Measurements from ENCODE around the gene ATM. TPM values are rescaled to one million over a fixed set of nuclear protein-coding genes. Genes with fewer than 3 reads are reported as not detected.

The ATM gene
- 29.9 and 37.0 TPM in 2 replicates for total RNA-seq (2014; rRNA removed; shearing (Covaris generic))

DNA sequence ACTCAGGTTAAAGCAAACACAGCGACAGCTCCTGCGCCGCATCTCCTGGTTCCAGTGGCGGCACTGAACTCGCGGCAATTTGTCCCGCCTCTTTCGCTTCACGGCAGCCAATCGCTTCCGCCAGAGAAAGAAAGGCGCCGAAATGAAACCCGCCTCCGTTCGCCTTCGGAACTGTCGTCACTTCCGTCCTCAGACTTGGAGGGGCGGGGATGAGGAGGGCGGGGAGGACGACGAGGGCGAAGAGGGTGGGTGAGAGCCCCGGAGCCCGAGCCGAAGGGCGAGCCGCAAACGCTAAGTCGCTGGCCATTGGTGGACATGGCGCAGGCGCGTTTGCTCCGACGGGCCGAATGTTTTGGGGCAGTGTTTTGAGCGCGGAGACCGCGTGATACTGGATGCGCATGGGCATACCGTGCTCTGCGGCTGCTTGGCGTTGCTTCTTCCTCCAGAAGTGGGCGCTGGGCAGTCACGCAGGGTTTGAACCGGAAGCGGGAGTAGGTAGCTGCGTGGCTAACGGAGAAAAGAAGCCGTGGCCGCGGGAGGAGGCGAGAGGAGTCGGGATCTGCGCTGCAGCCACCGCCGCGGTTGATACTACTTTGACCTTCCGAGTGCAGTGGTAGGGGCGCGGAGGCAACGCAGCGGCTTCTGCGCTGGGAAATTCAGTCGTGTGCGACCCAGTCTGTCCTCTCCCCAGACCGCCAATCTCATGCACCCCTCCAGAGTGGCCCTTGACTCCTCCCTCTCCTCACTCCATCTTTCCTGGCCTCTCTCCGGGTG lies at the start of gene ATM, which contains the start of gene NPAT:
Gene ATM, plus strand, starts transcription at position 494 of the 774 bp plus-strand sequence. CDS start 4,558 bp downstream, outside the sequence.
Gene NPAT, minus strand, starts transcription at position 65 of the 774 bp plus-strand sequence. CDS start 102 bp downstream, outside the sequence.
- peak; percentile 97 for DNase-seq
- H3K27ac ChIP-seq: peak within 1 kb of the TSS; percentile 80
- H3K4me1 ChIP-seq: no peaks in the 10 kb centered on the region
- peak within 1 kb of the TSS; percentile 71 for H3K4me3 ChIP-seq
- H3K36me3 ChIP-seq: no peaks in the 10 kb centered on the region
- H3K9me3 ChIP-seq (replicated peaks): no peaks in the 10 kb centered on the region
- H3K27me3 ChIP-seq: no peaks in the 10 kb centered on the region

GRCh38 chr11:108177570-108177969 lies 45.3 kb upstream of the ATM start:
- Histone ChIP-seq H3K4me1 (no peaks in the 10 kb centered on the region), H3K27me3 (no peaks in the 10 kb centered on the region), H3K36me3 (peaks cover 30% of the 10 kb centered on the region), H3K9me3 (replicated peaks) (no peaks in the 10 kb centered on the region), H3K4me3 (no peak overlapping the region), H3K27ac (no peak overlapping the region)
- DNase-seq: no peak

DNA sequence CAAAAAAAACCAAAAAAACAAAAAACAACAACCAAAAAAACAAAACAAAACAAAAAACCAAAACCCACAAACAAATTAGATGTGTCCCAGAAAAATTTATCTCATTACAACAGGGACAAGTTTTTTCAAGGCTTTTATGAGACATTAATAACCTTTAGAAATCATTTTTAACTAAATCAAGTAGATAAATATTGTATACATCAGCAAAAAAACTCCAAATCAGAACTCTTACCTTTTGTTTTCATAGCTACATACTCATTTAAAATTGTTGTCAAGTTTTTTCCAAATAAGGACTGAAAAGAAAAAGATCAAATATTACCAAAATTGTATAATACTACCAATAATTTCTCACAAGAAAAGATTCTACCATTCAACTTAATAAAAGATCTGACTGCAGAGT lies 29.1 kb upstream of the ATM start:
- Histone ChIP-seq H3K4me1 (no peaks in the 10 kb centered on the region), H3K9me3 (replicated peaks) (no peaks in the 10 kb centered on the region), H3K36me3 (peaks cover 33% of the 10 kb centered on the region), H3K27me3 (no peaks in the 10 kb centered on the region), H3K27ac (no peak overlapping the region), H3K4me3 (no peak overlapping the region)
- DNase-seq: no peak

- Histone ChIP-seq H3K4me3 (no peak overlapping the region), H3K27ac (no peak overlapping the region), H3K4me1 (no peaks in the 10 kb centered on the region), H3K9me3 (replicated peaks) (no peaks in the 10 kb centered on the region), H3K27me3 (no peaks in the 10 kb centered on the region), H3K36me3 (peaks cover 22% of the 10 kb centered on the region)
- no peak for DNase-seq
Measured at GRCh38 chr11:108196901-108197300, 26.0 kb upstream of the ATM start.

DNA sequence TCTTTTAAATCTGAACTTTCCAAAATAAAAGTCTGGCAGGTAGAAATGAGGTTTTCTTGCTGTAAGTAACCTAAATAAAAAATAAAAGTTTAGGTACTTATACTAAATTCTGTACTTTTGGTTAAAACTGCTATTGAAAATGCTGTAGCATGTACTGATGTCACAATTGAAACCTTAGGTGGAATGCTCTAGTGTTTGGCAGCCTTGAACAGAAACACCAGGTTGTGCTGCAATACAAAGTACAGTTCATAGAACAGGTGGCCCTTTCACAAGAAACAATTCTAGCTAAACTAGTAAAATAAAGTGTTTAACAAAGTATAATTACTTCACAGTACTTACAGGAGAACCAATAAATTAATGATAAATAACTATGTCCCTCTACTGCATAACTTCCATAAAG lies 25.5 kb upstream of the ATM start:
- peaks cover 23% of the 10 kb centered on the region for H3K36me3 ChIP-seq
- no peak for DNase-seq
- H3K4me1 ChIP-seq: no peaks in the 10 kb centered on the region
- no peak overlapping the region for H3K27ac ChIP-seq
- H3K4me3 ChIP-seq: no peak overlapping the region
- H3K27me3 ChIP-seq: no peaks in the 10 kb centered on the region
- H3K9me3 ChIP-seq (replicated peaks): no peaks in the 10 kb centered on the region

DNA sequence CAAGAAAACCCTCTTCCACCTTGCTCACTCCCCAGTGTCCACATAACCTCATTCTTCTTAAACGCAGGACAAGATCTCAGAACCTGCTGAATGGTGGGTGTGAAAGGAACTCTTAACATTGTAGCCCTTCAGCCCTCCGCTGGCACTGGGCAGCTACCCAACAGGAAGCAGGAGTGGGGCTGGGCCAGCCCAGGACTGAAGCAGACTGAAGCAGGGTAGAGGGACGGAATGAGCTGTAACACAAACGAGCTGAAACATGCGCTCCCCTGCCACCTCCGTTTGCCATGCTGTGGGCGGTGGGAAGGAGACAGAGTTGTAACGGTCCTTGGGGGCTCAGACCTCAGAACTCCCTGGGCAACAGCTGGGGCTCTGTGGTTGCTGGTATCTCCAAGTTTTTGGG lies 24.0 kb upstream of the ATM start:
- Histone ChIP-seq H3K9me3 (replicated peaks) (no peaks in the 10 kb centered on the region), H3K27me3 (no peaks in the 10 kb centered on the region), H3K4me1 (no peaks in the 10 kb centered on the region), H3K4me3 (no peak overlapping the region), H3K27ac (no peak overlapping the region), H3K36me3 (peaks cover 22% of the 10 kb centered on the region)
- no peak for DNase-seq

DNA sequence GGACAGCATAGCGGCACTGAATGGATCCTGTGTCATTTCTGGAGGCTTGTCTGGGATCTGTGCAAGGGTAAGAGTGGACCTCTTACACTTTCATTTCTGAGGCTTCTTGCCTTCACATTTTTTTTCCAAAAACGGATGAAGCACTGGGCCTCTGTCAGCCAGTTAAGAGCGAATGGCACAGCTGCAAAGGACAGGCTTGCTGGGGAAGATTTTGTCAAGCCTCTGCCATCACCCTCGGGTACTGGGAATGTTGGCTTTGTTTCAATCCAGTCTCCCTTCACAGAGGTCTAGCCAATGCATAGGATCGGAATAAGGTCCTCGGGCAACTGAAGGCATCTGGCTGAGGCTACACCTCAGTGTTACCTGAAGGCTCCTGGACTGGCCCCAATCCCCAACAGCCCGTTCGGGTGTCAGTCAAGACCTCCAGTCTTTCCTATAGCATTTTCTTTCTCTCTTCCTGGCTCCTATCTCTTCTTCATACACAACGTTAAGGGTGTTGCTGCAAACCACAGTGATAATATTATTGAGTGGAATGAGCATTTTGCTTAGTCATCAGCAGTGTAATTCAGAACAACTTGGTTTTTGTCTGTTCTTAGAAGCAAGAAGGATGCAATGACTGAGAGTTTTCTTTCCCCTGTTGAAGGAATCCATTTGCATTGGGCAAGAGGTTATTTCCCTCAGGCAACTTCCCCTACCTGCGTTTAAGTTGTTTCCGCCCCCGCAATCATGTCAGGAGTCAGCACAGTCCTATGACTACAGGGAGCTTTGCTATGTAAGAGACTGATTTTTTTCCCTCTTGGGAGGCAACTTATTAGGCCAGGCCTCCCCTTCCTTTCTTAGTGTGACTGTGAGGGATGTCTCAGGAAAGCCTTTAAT lies 23.2 kb upstream of the ATM start:
- H3K9me3 ChIP-seq (replicated peaks): peaks cover under 1% of the 10 kb centered on the region; the same call in 1 of the 2 replicates
- no peak overlapping the region for H3K27ac ChIP-seq
- no peak overlapping the region for H3K4me3 ChIP-seq
- no peak for DNase-seq
- no peaks in the 10 kb centered on the region for H3K27me3 ChIP-seq
- H3K36me3 ChIP-seq: peaks cover 30% of the 10 kb centered on the region
- H3K4me1 ChIP-seq: no peaks in the 10 kb centered on the region

DNA sequence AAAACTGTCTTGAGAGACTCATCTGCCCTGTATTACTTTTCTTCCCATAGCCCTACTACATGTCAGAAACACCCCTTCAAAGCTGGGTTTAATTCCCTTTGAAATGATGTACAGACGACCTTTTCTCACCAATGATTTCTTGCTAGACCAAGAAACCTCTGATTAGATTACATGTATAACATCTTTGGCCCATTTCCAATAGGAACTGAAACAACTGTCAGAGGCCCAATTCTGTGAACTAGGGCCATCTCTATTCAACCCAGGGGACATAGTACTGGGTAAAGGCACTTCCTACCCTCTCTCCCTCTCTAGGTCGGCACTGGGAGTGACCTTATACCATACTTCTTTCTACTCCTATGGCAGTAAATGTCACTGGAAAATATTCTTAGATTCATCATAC lies 19.8 kb upstream of the ATM start:
- Histone ChIP-seq H3K27ac (no peak overlapping the region), H3K4me1 (no peaks in the 10 kb centered on the region), H3K27me3 (no peaks in the 10 kb centered on the region), H3K4me3 (no peak overlapping the region), H3K9me3 (replicated peaks) (peaks cover 10% of the 10 kb centered on the region), H3K36me3 (peaks cover 48% of the 10 kb centered on the region)
- no peak for DNase-seq

GRCh38 chr11:108204376-108204775 lies 18.5 kb upstream of the ATM start:
- H3K9me3 ChIP-seq (replicated peaks): peaks cover 10% of the 10 kb centered on the region
- no peak overlapping the region for H3K4me3 ChIP-seq
- H3K27ac ChIP-seq: no peak overlapping the region
- H3K27me3 ChIP-seq: no peaks in the 10 kb centered on the region
- peaks cover 55% of the 10 kb centered on the region for H3K36me3 ChIP-seq
- no peak for DNase-seq
- no peaks in the 10 kb centered on the region for H3K4me1 ChIP-seq

- no peak for DNase-seq
- Histone ChIP-seq H3K27ac (no peak overlapping the region), H3K27me3 (no peaks in the 10 kb centered on the region), H3K9me3 (replicated peaks) (peaks cover 10% of the 10 kb centered on the region), H3K36me3 (peaks cover 57% of the 10 kb centered on the region), H3K4me3 (no peak overlapping the region), H3K4me1 (no peaks in the 10 kb centered on the region)
Measured at GRCh38 chr11:108204929-108205499, 17.9 kb upstream of the ATM start.

DNA sequence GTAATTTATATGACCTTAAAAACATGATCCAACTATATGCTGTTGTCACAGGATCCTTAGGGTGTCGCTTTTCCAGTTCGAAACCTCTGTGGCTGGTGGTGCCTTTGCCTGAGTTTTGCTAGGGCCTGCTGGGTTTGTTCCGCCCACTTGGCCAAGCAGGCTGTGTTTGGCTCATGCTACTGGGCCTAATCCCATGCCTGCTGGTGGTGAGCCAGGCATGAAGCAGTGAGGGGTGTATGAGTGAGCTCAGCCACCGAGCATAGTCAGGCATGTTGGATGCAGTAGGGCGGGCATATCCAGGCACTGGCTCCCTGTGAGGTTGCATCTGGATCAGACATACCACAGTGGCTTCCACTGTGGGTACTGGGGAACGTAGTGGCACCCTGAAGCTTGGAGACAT lies 16.7 kb upstream of the ATM start:
- Histone ChIP-seq H3K27me3 (no peaks in the 10 kb centered on the region), H3K4me3 (no peak overlapping the region), H3K27ac (no peak overlapping the region), H3K4me1 (no peaks in the 10 kb centered on the region), H3K9me3 (replicated peaks) (peaks cover 10% of the 10 kb centered on the region), H3K36me3 (peaks cover 64% of the 10 kb centered on the region)
- DNase-seq: no peak

DNA sequence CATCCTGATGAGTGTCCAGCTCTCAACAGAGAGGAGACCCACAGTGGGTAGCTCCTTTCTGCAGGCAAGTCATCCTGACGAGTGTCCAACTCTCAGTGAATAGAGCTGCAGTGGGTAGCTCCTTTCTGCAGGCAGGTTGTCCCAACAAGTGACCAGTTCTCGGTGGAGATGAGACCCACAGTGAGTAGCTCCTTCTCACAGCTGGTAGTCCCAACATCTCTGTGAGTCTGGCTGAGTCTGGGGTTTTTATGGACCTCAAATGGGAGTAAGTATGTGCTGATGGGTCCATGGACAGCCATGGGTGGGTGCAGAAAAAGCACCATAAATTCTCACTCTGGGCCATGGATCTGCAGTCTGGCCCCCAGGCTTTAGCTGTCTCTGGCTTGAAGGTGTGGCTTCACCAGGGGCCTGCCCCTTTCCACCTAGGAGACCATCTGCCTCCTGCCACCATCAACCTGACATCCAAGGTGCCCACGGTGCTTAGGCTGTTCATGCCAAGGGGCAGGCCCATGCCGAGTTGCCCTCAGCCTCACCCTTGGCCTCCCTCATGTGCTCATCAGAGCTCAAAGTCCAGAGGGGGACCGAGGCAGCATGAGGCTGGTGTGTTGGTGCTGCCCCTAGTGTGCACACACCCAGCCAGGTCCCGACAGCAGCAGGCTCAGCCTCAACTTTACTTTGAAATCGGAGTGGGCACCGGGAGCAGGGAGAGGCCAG lies 15.7 kb upstream of the ATM start:
- Histone ChIP-seq H3K4me3 (no peak overlapping the region), H3K27me3 (no peaks in the 10 kb centered on the region), H3K9me3 (replicated peaks) (peaks cover 10% of the 10 kb centered on the region), H3K36me3 (peaks cover 64% of the 10 kb centered on the region), H3K27ac (no peak overlapping the region), H3K4me1 (no peaks in the 10 kb centered on the region)
- no peak for DNase-seq

- H3K36me3 ChIP-seq: peaks cover 61% of the 10 kb centered on the region
- H3K4me1 ChIP-seq: no peaks in the 10 kb centered on the region
- no peak overlapping the region for H3K27ac ChIP-seq
- no peak overlapping the region for H3K4me3 ChIP-seq
- no peak for DNase-seq
- no peaks in the 10 kb centered on the region for H3K27me3 ChIP-seq
- peaks cover 10% of the 10 kb centered on the region for H3K9me3 ChIP-seq (replicated peaks)
Measured at GRCh38 chr11:108207683-108208060, 15.2 kb upstream of the ATM start.

GRCh38 chr11:108210441-108210840 lies 12.4 kb upstream of the ATM start:
- Histone ChIP-seq H3K36me3 (peaks cover 47% of the 10 kb centered on the region), H3K27me3 (no peaks in the 10 kb centered on the region), H3K9me3 (replicated peaks) (0 out of 2 replicates have a peak, but pooled peaks cover 3% of the 10 kb centered on the region), H3K4me3 (no peak overlapping the region), H3K27ac (no peak overlapping the region), H3K4me1 (no peaks in the 10 kb centered on the region)
- DNase-seq: no peak

Data from SJCRH30 (cell line).